Uterus (tissue), 2 donors: ENCODE results near the gene FNIP2.

Experiments used
- POLR2A ChIP-seq, 2 donors: fragments of 450-650 bp; IDR thresholded peaks; one replicate each; pipeline ENCODE4 v1.6.1; 2016; ENCODE audit warnings: antibody characterized with exemption in 2 of 2, mild to moderate bottlenecking in 1 of 2, moderate library complexity in 1 of 2
- TF ChIP-seq, protein P1 (sequence below), 4 experiments: fragments of 200-600 bp in 2 of 4; fragments of 450-650 bp in 2 of 4; sonication (generic) in 2 of 4; IDR thresholded peaks; one replicate each; pipeline ENCODE4 v1.5.1; 2016 to 2019; ENCODE audit warnings: antibody characterized with exemption in 4 of 4, mild to moderate bottlenecking in 2 of 4, moderate library complexity in 1 of 4

DNA sequence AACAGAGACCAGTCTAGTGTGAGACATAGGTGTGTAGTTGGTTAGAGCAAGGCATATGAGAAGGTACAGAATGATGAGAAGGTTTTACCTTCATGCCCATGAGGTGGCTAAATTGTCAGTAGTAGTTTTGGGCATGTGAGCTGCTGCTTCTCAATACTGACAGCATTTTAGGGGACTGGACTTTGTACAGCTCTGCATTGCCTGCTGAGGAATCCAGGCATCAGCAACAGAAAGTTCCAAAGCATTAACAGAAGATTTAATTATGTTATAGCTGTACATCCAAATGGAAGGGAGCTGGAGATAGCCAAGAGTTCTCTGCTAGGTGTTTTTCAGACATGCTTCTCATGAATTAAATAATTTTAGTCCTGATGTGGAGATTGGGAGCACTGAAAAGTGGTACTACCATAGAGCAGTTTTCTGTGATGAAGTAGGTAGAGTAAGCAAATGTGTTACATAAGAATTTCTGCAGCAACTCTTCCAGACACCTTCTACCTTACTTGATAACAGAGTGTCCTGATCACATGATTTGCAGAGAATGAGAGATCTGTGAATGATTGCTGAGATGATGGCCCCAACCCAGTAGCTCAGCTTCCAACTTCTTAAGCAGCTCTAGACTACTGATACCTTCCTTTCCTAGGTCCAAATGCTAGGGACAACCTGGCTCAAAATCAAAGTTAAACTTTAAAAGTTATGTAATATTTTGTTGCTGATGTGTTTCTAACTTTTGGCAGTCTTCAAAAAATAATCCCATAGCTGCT lies 30.4 kb downstream of the FNIP2 start:
- TF ChIP-seq, protein P1, sequence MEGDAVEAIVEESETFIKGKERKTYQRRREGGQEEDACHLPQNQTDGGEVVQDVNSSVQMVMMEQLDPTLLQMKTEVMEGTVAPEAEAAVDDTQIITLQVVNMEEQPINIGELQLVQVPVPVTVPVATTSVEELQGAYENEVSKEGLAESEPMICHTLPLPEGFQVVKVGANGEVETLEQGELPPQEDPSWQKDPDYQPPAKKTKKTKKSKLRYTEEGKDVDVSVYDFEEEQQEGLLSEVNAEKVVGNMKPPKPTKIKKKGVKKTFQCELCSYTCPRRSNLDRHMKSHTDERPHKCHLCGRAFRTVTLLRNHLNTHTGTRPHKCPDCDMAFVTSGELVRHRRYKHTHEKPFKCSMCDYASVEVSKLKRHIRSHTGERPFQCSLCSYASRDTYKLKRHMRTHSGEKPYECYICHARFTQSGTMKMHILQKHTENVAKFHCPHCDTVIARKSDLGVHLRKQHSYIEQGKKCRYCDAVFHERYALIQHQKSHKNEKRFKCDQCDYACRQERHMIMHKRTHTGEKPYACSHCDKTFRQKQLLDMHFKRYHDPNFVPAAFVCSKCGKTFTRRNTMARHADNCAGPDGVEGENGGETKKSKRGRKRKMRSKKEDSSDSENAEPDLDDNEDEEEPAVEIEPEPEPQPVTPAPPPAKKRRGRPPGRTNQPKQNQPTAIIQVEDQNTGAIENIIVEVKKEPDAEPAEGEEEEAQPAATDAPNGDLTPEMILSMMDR (IDR thresholded peaks at IDR 0.05): no peak
- no peak for TF ChIP-seq POLR2A (IDR thresholded peaks at IDR 0.05)
